ENCODE measurements around the gene FBLN5. TPM values are rescaled to one million over a fixed set of nuclear protein-coding genes. Genes with fewer than 3 reads are reported as not detected.
A peak's percentile ranks its signal among the peaks of the same experiment; 100 is the strongest.

FBLN5 gene
- total RNA-seq, 1 experiment from 2014 or later = 0.23 TPM

DNA sequence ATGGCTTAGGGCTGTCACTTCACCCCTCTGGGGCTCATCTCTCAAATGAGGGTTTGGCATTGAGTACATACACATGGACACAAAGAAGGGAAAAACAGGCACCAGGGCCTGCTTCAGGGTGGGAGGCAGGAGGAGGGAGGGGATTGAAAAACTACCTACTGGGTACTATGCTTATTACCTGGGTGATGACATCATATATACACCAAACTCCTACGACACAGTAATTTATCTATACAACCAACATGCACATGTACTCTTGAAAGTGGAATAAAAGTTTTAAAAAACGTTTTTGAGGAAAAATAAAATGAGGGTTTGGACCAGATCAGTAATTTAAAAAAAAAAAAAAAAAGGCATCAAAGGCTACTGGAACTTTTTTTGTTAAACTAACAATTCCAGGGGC, 76.6 kb downstream of the FBLN5 start:
- no TSS peak for BruUV-seq (replicated peaks)
- TF ChIP-seq, protein P1, sequence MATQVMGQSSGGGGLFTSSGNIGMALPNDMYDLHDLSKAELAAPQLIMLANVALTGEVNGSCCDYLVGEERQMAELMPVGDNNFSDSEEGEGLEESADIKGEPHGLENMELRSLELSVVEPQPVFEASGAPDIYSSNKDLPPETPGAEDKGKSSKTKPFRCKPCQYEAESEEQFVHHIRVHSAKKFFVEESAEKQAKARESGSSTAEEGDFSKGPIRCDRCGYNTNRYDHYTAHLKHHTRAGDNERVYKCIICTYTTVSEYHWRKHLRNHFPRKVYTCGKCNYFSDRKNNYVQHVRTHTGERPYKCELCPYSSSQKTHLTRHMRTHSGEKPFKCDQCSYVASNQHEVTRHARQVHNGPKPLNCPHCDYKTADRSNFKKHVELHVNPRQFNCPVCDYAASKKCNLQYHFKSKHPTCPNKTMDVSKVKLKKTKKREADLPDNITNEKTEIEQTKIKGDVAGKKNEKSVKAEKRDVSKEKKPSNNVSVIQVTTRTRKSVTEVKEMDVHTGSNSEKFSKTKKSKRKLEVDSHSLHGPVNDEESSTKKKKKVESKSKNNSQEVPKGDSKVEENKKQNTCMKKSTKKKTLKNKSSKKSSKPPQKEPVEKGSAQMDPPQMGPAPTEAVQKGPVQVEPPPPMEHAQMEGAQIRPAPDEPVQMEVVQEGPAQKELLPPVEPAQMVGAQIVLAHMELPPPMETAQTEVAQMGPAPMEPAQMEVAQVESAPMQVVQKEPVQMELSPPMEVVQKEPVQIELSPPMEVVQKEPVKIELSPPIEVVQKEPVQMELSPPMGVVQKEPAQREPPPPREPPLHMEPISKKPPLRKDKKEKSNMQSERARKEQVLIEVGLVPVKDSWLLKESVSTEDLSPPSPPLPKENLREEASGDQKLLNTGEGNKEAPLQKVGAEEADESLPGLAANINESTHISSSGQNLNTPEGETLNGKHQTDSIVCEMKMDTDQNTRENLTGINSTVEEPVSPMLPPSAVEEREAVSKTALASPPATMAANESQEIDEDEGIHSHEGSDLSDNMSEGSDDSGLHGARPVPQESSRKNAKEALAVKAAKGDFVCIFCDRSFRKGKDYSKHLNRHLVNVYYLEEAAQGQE (IDR thresholded peaks at IDR 0.05; ENCODE audit: insufficient read depth in 1 of 2, low read depth in 2 of 2, low read length in 1 of 2) = no peak
- TF ChIP-seq, protein P2, sequence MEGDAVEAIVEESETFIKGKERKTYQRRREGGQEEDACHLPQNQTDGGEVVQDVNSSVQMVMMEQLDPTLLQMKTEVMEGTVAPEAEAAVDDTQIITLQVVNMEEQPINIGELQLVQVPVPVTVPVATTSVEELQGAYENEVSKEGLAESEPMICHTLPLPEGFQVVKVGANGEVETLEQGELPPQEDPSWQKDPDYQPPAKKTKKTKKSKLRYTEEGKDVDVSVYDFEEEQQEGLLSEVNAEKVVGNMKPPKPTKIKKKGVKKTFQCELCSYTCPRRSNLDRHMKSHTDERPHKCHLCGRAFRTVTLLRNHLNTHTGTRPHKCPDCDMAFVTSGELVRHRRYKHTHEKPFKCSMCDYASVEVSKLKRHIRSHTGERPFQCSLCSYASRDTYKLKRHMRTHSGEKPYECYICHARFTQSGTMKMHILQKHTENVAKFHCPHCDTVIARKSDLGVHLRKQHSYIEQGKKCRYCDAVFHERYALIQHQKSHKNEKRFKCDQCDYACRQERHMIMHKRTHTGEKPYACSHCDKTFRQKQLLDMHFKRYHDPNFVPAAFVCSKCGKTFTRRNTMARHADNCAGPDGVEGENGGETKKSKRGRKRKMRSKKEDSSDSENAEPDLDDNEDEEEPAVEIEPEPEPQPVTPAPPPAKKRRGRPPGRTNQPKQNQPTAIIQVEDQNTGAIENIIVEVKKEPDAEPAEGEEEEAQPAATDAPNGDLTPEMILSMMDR (IDR thresholded peaks at IDR 0.05) = no peak
- TF ChIP-seq POLR2AphosphoS5 (IDR thresholded peaks at IDR 0.05; ENCODE audit: low read depth, low read length) = no peak
- no peak for TF ChIP-seq SIN3A (IDR thresholded peaks at IDR 0.05; ENCODE audit: borderline replicate concordance, insufficient read depth, low read depth, low read length)
- no peak for TF ChIP-seq TCF7L2 (IDR thresholded peaks at IDR 0.05; ENCODE audit: low read depth, low read length)
- in situ Hi-C loops (cut with HindIII; ENCODE audit: low pct_unique_long_range_greater_than_20kb, low sequenced_read_pairs) = no loop called here
- H3K9me3 ChIP-seq (ENCODE audit: control insufficient read depth, insufficient read depth, low read depth, low read length) = no peaks in the 10 kb centered on the region
- H3K4me1 ChIP-seq (ENCODE audit: control insufficient read depth, insufficient read depth, low read length) = no peaks in the 10 kb centered on the region
- no peak overlapping the region for H3K27ac ChIP-seq (ENCODE audit: low read length)
- CTCF ChIA-PET = no interaction called here
- POLR2A ChIA-PET = no interaction called here
- H3K4me3 ChIP-seq (ENCODE audit: low read depth in 2 of 2, low read length in 2 of 2) = no peak overlapping the region
- DNase-seq (ENCODE audit: low read depth, low spot score) (no peak), ATAC-seq (no peak)
- intact Hi-C loops (cut with micrococcal nuclease; ENCODE audit: unreplicated experiment) = no loop called here
- H3K27me3 ChIP-seq (ENCODE audit: control insufficient read depth, insufficient read depth, low read length) = no peaks in the 10 kb centered on the region
- H3K36me3 ChIP-seq (ENCODE audit: control insufficient read depth, insufficient read depth, low read length) = no peaks in the 10 kb centered on the region

DNA sequence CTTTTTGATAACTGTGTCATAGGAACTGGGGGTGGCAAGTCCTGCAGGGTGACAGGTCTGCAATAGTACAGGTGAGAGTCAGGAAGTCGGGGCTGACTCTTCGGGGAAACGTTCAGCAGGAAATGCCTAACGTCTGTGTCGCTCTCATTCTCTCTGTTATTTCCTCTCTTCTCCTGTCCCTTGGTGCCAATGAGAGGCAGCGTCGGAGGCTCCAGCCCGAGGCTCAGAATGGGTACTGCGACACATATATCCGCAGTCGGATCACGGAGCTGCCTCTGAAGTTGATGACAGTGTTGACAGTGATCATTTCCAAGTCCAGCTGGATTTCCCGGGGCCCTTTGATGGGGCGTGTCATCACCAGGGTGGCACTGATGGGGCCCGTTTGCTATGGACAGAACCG, 77.5 kb downstream of the FBLN5 start:
- Histone ChIP-seq H3K9me3 (ENCODE audit: control insufficient read depth, insufficient read depth, low read depth, low read length) (no peaks in the 10 kb centered on the region), H3K4me1 (ENCODE audit: control insufficient read depth, insufficient read depth, low read length) (no peaks in the 10 kb centered on the region), H3K4me3 (ENCODE audit: low read depth in 2 of 2, low read length in 2 of 2) (no peak overlapping the region), H3K27ac (ENCODE audit: low read length) (no peak overlapping the region), H3K36me3 (ENCODE audit: control insufficient read depth, insufficient read depth, low read length) (no peaks in the 10 kb centered on the region), H3K27me3 (ENCODE audit: control insufficient read depth, insufficient read depth, low read length) (no peaks in the 10 kb centered on the region)
- intact Hi-C loops (cut with micrococcal nuclease; ENCODE audit: unreplicated experiment) (no loop called here), in situ Hi-C loops (cut with HindIII; ENCODE audit: low pct_unique_long_range_greater_than_20kb, low sequenced_read_pairs) (no loop called here)
- ChIA-PET POLR2A (no interaction called here), CTCF (no interaction called here)
- ATAC-seq = peak; percentile 58; the same call in 1 of the 2 replicates
- no peak for DNase-seq (ENCODE audit: low read depth, low spot score)
- TF ChIP-seq TCF7L2 (IDR thresholded peaks at IDR 0.05; ENCODE audit: low read depth, low read length) (no peak), SIN3A (IDR thresholded peaks at IDR 0.05; ENCODE audit: borderline replicate concordance, insufficient read depth, low read depth, low read length) (no peak)
- TF ChIP-seq, protein P1 (IDR thresholded peaks at IDR 0.05; ENCODE audit: insufficient read depth in 1 of 2, low read depth in 2 of 2, low read length in 1 of 2) = no peak
- TF ChIP-seq, protein P2 (IDR thresholded peaks at IDR 0.05) = no peak
- BruUV-seq (replicated peaks) = no TSS peak

Measured in Panc1 (cell line).